Measurements from ENCODE around the gene VPS54.
A peak's percentile ranks its signal among the peaks of the same experiment; 100 is the strongest.

- TF ChIP-seq CTCF (IDR thresholded peaks at IDR 0.05) = peak; percentile 43 to 63 (median 53)
- TF ChIP-seq POLR2A (IDR thresholded peaks at IDR 0.05) = no peak
Measured at GRCh38 chr2:63888490-63889402, 130.5 kb downstream of the VPS54 start.

Measured in tibial nerve (tissue), 3 donors.